Astrocyte of the spinal cord (primary cell): ENCODE data around the gene RNLS.

Source experiments
- DNase-seq: peaks from one replicate; pipeline ENCODE4 v3.0.0; 2011; ENCODE audit warnings: low read depth, low spot score
- H3K4me3 ChIP-seq: 2 replicates; pipeline ENCODE4 v1.5.1; 2011; ENCODE audit warnings: low read depth, mild to moderate bottlenecking, low read length, moderate library complexity
- in situ Hi-C: cut with HindIII; loops from 2 replicates; pipeline ENCODE4 v1.10.0; 2017; ENCODE audit warnings: low sequenced_read_pairs
- TF ChIP-seq, protein P1 (sequence below): IDR thresholded peaks from 2 replicates; pipeline ENCODE4 v1.5.1; 2012; ENCODE audit warnings: low read depth, mild to moderate bottlenecking, low read length, inconsistent platforms

The RNLS gene

DNA sequence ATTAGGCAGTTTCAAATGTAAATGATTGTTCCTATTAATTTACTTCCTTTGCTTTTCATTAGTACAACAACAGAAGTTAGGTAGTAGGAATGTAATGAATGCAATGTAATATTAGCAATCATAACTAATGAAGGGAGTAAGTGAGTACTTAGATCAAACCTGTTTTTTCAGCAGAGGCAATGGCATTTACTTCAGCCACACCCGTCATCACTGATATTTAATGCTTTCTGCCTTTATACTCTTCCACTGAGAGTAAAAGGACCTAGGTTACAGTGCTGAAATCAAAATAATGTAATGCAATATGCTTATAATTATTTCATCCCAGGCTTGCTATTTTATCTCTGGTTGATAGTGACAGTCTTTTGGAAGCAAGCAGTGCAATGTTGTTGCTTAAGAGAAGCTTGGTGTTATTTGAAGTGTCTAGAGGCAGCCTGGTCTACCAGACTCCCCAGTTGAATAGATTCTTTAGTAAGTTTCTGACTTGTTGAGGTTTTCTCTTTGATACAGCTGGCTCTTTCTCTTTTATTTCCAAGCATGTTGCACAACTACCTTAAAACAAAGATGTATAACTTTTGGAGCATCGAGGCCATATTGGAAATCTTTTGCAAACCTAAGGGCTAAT lies 149.4 kb downstream of the RNLS start:
- in situ Hi-C loops: no loop called here
- no peak overlapping the region for H3K4me3 ChIP-seq
- DNase-seq: no peak
- TF ChIP-seq, protein P1, sequence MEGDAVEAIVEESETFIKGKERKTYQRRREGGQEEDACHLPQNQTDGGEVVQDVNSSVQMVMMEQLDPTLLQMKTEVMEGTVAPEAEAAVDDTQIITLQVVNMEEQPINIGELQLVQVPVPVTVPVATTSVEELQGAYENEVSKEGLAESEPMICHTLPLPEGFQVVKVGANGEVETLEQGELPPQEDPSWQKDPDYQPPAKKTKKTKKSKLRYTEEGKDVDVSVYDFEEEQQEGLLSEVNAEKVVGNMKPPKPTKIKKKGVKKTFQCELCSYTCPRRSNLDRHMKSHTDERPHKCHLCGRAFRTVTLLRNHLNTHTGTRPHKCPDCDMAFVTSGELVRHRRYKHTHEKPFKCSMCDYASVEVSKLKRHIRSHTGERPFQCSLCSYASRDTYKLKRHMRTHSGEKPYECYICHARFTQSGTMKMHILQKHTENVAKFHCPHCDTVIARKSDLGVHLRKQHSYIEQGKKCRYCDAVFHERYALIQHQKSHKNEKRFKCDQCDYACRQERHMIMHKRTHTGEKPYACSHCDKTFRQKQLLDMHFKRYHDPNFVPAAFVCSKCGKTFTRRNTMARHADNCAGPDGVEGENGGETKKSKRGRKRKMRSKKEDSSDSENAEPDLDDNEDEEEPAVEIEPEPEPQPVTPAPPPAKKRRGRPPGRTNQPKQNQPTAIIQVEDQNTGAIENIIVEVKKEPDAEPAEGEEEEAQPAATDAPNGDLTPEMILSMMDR: no peak

DNA sequence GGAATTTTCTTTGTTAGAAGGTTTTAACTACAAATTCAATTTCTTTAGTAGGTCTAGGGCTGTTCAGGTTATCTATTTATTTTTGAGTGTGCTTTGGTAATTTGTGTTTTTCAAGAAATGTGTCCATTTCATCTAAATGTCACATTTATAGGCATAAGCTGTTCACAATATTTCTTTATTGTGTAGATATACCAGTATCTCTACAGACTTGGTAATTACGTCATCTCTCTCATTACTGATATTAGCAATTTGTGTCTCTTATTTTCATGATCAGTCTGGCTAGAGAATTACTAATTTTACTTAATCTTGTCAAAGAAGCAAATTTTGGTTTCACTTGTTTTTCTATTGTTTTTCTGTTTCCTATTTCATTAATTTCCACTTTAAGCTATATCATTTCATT lies 152.0 kb downstream of the RNLS start:
- H3K4me3 ChIP-seq: no peak overlapping the region
- no peak for DNase-seq
- TF ChIP-seq, protein P1: no peak
- in situ Hi-C loops: no loop called here

DNA sequence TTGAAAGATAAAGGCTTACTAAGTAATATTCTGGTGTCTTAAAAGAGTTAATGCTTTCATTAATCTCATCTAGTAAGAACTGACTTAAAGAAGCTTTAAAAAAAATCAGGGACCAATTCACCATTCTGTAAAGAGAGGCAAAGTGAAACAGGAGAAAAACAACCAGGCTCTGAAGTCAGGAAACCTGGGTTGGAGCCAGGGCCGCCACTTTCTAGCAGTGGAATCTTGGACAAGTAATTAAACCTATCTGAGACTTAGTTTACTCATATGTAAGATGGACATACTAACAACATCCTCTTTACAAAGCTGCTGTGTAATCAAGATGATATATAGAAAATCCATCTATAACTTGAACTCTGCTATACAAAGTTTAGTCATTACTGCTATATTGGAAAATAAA lies 154.1 kb downstream of the RNLS start:
- no peak overlapping the region for H3K4me3 ChIP-seq
- no peak for DNase-seq
- TF ChIP-seq, protein P1: no peak
- in situ Hi-C loops: no loop called here

DNA sequence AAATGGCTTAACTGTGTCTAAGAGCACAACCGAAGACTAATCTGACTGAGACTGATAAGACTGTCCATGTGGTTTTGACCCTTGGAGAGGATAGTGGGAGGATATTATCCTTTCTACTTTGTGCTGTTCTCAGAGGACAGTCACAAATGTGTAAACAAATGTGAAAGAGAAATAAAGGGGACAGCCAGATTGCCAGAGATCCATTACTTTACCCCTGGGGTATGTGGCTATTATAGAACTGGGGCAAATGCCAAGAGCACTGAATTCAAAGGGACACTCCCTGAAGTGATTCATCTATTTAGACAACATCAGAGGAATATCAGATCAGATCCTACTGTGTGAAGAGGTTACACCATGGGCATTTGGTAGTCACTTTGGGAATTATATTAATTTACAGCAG lies 154.7 kb downstream of the RNLS start:
- TF ChIP-seq, protein P1: no peak
- DNase-seq: peak; percentile 9
- in situ Hi-C loops: no loop called here
- H3K4me3 ChIP-seq: no peak overlapping the region

DNA sequence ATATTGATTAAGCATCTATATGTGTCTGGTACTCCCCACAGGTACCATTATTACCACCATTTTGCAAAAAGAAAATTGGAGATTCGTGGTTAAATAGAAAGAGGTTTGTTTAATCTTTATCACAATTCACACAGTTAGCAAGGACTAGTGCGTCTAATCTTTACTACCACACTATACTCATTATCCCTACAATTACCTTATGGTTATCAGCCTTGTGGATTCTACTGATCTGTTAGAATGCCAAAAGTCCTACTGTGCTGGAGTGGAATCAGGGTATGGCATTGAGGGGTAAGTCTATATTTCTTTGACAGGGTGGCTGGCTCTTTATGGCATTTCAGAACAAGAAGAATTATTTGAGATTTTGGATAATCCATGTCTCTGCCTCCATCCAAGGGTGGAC lies 156.1 kb downstream of the RNLS start:
- in situ Hi-C loops: no loop called here
- no peak overlapping the region for H3K4me3 ChIP-seq
- TF ChIP-seq, protein P1: no peak
- no peak for DNase-seq

DNA sequence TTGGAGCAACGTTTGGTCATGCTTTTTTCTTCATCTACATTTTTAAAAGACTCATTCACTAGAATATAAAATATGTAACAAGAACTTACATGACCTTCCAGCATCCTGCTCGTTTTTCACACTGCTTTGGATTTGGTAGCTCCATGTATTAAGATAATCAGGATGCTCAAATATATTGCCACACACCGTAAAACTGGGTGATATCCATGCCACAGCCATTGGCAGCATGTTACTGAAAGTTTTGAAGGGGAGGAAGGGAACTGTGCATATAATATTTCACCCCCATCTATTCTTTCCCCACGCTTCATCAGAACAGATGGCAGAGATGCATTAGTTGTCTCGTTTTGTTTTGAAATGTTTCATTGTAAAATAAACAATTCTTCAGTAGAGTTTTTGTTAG lies 158.2 kb downstream of the RNLS start:
- no peak overlapping the region for H3K4me3 ChIP-seq
- TF ChIP-seq, protein P1: no peak
- in situ Hi-C loops: no loop called here
- no peak for DNase-seq

DNA sequence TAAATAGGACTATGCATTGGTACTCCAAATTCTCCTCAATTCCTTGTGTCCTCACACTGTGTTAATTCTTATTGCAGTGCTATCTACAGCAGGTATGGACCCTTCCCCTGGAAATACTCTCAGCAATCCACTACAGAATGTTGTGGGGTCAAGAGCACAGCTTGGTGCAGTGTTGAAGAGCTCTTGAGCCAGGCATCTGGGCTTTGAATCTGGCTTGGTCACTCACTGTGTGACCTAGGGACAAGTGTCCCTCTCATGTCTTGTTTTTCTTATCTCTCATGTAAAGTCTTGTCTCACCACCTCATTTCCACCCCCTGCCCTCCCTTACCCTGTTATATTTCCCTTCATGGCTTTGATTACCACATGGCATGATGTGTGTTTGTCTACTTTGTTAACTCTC lies 159.4 kb downstream of the RNLS start:
- in situ Hi-C loops: no loop called here
- TF ChIP-seq, protein P1: no peak
- no peak for DNase-seq
- H3K4me3 ChIP-seq: no peak overlapping the region
